Keratinocyte (primary cell): ENCODE results near the gene PRSS23. TPM values are rescaled to one million over a fixed set of nuclear protein-coding genes. Genes with fewer than 3 reads are reported as not detected.
A peak's percentile ranks its signal among the peaks of the same experiment; 100 is the strongest.
"Not testable (repeated sequence)": the region's sequence is repeated elsewhere in the genome, so short reads cannot be mapped to it uniquely, and the experiment has no call there.

ENCODE experiments used
- DNase-seq: peaks from one replicate; pipeline ENCODE4 v3.0.0-alpha.2; 2011; ENCODE audit warnings: low read depth, missing footprints, low spot score
- FAIRE-seq: peaks from 2 replicates; lab custom pipeline; 2011; peaks lifted over from hg19 to GRCh38; lab: Jason Lieb, UNC
- H2AFZ ChIP-seq: 2 replicates; pipeline ENCODE4 v1.6.0; 2012; ENCODE audit warnings: low read length, control low read depth, inconsistent platforms; ENCODE audit not compliant: control insufficient read depth
- H3K27ac ChIP-seq: 2 replicates; pipeline ENCODE4 v1.5.1; 2011; ENCODE audit warnings: low read length; ENCODE audit not compliant: control insufficient read depth, insufficient read depth
- H3K27me3 ChIP-seq: 3 replicates; pipeline ENCODE4 v1.6.0; 2011; ENCODE audit warnings: low read length; ENCODE audit not compliant: control insufficient read depth, insufficient read depth; ENCODE audit errors: extremely low read depth
- H3K36me3 ChIP-seq, 2 experiments: 2 replicates in 1 of 2; 3 replicates in 1 of 2; pipeline ENCODE4 v1.5.1; 2011; ENCODE audit warnings: low read length in 2 of 2, mild to moderate bottlenecking in 1 of 2; ENCODE audit not compliant: control insufficient read depth in 2 of 2, insufficient read depth in 2 of 2; ENCODE audit errors: extremely low read depth in 1 of 2
- H3K4me1 ChIP-seq: 3 replicates; pipeline ENCODE4 v1.5.1; 2011; ENCODE audit warnings: low read length; ENCODE audit not compliant: control insufficient read depth, insufficient read depth; ENCODE audit errors: extremely low read depth
- H3K4me2 ChIP-seq: 3 replicates; pipeline ENCODE4 v1.6.0; 2011; ENCODE audit warnings: low read depth, low read length; ENCODE audit not compliant: control insufficient read depth, insufficient read depth; ENCODE audit errors: extremely low read depth
- H3K4me3 ChIP-seq, 3 experiments: fragments of 200-600 bp in 1 of 3; sonication (generic) in 1 of 3; 2 replicates in 2 of 3; 3 replicates in 1 of 3; pipeline ENCODE4 v1.5.1; 2011 to 2016; ENCODE audit warnings: low read length in 3 of 3, mild to moderate bottlenecking in 3 of 3, control low read depth in 2 of 3, inconsistent platforms in 1 of 3, low read depth in 1 of 3, mixed read lengths in 1 of 3, mixed run types in 1 of 3, moderate library complexity in 1 of 3; ENCODE audit not compliant: control insufficient read depth in 2 of 3, insufficient read depth in 2 of 3; ENCODE audit errors: extremely low read depth in 1 of 3
- H3K79me2 ChIP-seq: 2 replicates; pipeline ENCODE4 v1.6.0; 2012; ENCODE audit warnings: low read length; ENCODE audit not compliant: control insufficient read depth, insufficient read depth
- H3K9ac ChIP-seq: 3 replicates; pipeline ENCODE4 v1.6.0; 2011; ENCODE audit warnings: low read length; ENCODE audit not compliant: control insufficient read depth, insufficient read depth; ENCODE audit errors: extremely low read depth
- H3K9me1 ChIP-seq: 3 replicates; pipeline ENCODE4 v1.6.0; 2011; ENCODE audit warnings: low read length; ENCODE audit not compliant: control insufficient read depth, insufficient read depth; ENCODE audit errors: extremely low read depth
- H3K9me3 ChIP-seq: 2 replicates; pipeline ENCODE4 v1.5.1; 2012; ENCODE audit warnings: low read depth, low read length; ENCODE audit not compliant: control insufficient read depth
- H4K20me1 ChIP-seq: 3 replicates; pipeline ENCODE4 v1.6.0; 2011; ENCODE audit warnings: low read length; ENCODE audit not compliant: control insufficient read depth, insufficient read depth; ENCODE audit errors: extremely low read depth
- CTCF ChIP-seq, 3 experiments: IDR thresholded peaks in 1 of 3; conservative IDR thresholded peaks in 1 of 3; optimal IDR thresholded peaks in 1 of 3; 2 replicates in 2 of 3; 3 replicates in 1 of 3; pipeline versions ENCODE3 to v1.5.1; 2011; ENCODE audit warnings: low read length in 3 of 3, mild to moderate bottlenecking in 3 of 3, moderate library complexity in 2 of 3, control low read depth in 1 of 3, inconsistent platforms in 1 of 3; ENCODE audit not compliant: insufficient read depth in 2 of 3; ENCODE audit errors: extremely low read depth in 1 of 3
- EZH2 ChIP-seq: IDR thresholded peaks from one replicate; pipeline ENCODE4 v1.6.1; 2012; ENCODE audit warnings: inconsistent platforms, mild to moderate bottlenecking, low read length, moderate library complexity
- dilution Hi-C: fragments of 300-500 bp; cut with MboI; formaldehyde crosslinking; loops from one replicate; pipeline ENCODE4 v1.7.0; 2020; ENCODE audit warnings: low sequenced_read_pairs; ENCODE audit not compliant: extremely low pct_ligation_motif_present
- polyA plus RNA-seq, 5 experiments: library from polyadenylated mRNA; depleted of rRNA in 3 of 5; stranded (reverse) in 3 of 5; stranded (forward) in 1 of 5; unstranded in 1 of 5; fragments of >200 nt; gene quantifications; 1 replicate in 1 of 5; 2 replicates in 3 of 5; 3 replicates in 1 of 5; pipeline versions ENCODE4 v1.2.1 to v1.2.3, GENCODE V29; 2011 to 2012; ENCODE audit warnings: missing spikeins in 2 of 5, low read depth in 1 of 5, low replicate concordance in 1 of 5

Gene PRSS23
- polyA plus RNA-seq, 1 donor (not counting 4 experiments of a cell fraction or from before 2014, with no cell fraction given) = 143 TPM

DNA sequence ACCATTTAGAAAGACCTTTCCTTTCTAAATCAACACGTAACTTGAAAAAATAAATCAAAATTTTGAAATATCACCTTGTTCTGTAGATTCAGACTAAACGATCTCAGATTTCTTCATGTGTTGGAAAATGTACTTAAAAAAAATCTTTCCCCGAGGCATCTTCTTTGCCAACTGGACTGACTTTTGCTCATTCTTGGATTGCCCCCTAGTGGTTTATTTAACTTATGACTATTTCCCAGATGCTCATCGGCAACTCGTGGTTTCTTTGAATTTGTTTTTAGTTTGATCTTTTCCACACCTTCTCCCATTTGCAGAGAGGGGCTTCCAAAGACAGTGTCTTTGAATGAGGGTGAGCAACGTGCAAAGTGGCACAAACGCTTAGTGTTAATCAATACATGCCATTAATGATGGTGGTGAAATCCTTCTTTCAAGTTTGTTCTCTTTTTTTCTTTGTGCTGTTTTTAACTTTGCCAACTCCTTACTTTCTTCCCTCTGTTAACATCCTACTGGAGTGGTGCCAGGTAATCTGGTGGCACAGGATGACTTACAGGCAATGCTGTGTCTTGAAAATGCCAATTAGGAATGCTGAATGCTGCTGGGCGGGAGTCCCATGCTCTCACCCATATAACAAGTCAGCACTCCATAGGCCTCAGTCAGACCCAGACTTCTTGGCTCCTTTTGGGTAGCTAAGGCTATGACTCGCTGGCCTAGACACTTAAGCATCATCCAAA lies 18.3 kb downstream of the PRSS23 start:
- peaks cover 24% of the 10 kb centered on the region for H3K4me1 ChIP-seq
- H3K9me1 ChIP-seq = no peaks in the 10 kb centered on the region
- H3K9ac ChIP-seq = no peak overlapping the region
- H2AFZ ChIP-seq = peak overlapping the region; percentile 35
- H3K27me3 ChIP-seq = no peaks in the 10 kb centered on the region
- TF ChIP-seq CTCF (optimal IDR thresholded peaks at IDR 0.05 in 1 of 3, IDR thresholded peaks at IDR 0.05 in 1 of 3, conservative IDR thresholded peaks at IDR 0.05 in 1 of 3; ENCODE audit: extremely low read depth in 1 of 3, insufficient read depth in 2 of 3, low read length in 3 of 3) = peak; percentile 36 to 63 (median 42)
- TF ChIP-seq EZH2 = no peak
- H3K9me3 ChIP-seq = no peaks in the 10 kb centered on the region
- peak overlapping the region; percentile 31 for H3K4me2 ChIP-seq
- no peaks in the 10 kb centered on the region for H4K20me1 ChIP-seq
- FAIRE-seq = peak; percentile 64
- H3K4me3 ChIP-seq = no peak overlapping the region
- H3K79me2 ChIP-seq = no peaks in the 10 kb centered on the region
- H3K36me3 ChIP-seq = no peaks in the 10 kb centered on the region
- DNase-seq = no peak
- dilution Hi-C loops = no loop called here
- no peak overlapping the region for H3K27ac ChIP-seq

- H3K36me3 ChIP-seq, FAIRE-seq, H3K9ac ChIP-seq, H3K4me1 ChIP-seq, H3K79me2 ChIP-seq, H3K4me3 ChIP-seq, H3K27ac ChIP-seq, H3K9me1 ChIP-seq, H3K27me3 ChIP-seq, H3K9me3 ChIP-seq, DNase-seq, H3K4me2 ChIP-seq, H2AFZ ChIP-seq, H4K20me1 ChIP-seq, dilution Hi-C loops: not testable (repeated sequence)
These were observed 23.8 kb downstream of the PRSS23 start for GRCh38 chr11:86824139-86824538.

- H3K27ac ChIP-seq, H3K4me1 ChIP-seq, H3K4me3 ChIP-seq, dilution Hi-C loops, H3K9me3 ChIP-seq, H3K27me3 ChIP-seq, DNase-seq, FAIRE-seq, H3K9ac ChIP-seq, H3K79me2 ChIP-seq, H3K4me2 ChIP-seq, H3K9me1 ChIP-seq, H3K36me3 ChIP-seq, H4K20me1 ChIP-seq, H2AFZ ChIP-seq: not testable (repeated sequence)
These were observed 34.0 kb downstream of the PRSS23 start for GRCh38 chr11:86834376-86834775.

GRCh38 chr11:86844762-86845508 lies 44.6 kb downstream of the PRSS23 start:
- FAIRE-seq, H3K9ac ChIP-seq, H2AFZ ChIP-seq, H3K27ac ChIP-seq, H3K36me3 ChIP-seq, H3K4me3 ChIP-seq, H4K20me1 ChIP-seq, H3K4me2 ChIP-seq, H3K9me3 ChIP-seq, DNase-seq, H3K79me2 ChIP-seq, H3K9me1 ChIP-seq, dilution Hi-C loops, H3K27me3 ChIP-seq, H3K4me1 ChIP-seq: not testable (repeated sequence)
